PC-9 (cell line): ENCODE measurements around the gene PTPRG.

ENCODE experiments used
- CTCF ChIP-seq: fragments of 200-600 bp; sonication (generic); conservative IDR thresholded peaks from 2 replicates; pipeline ENCODE4 v1.6.1; 2017; ENCODE audit warnings: mixed run types, antibody characterized with exemption, mild to moderate bottlenecking, moderate library complexity
- EZH2 ChIP-seq: fragments of 200-600 bp; sonication (generic); IDR thresholded peaks from 2 replicates; pipeline ENCODE4 v1.8.0; 2017; ENCODE audit warnings: antibody characterized with exemption, low read depth

- TF ChIP-seq EZH2 = no peak
- no peak for TF ChIP-seq CTCF
These were observed 583.9 kb downstream of the PTPRG start for GRCh38 chr3:62145086-62145757.
